Psoas muscle (tissue), 8 donors: ENCODE results near the gene PDE11A. TPM values are rescaled to one million over a fixed set of nuclear protein-coding genes. Genes with fewer than 3 reads are reported as not detected.
A peak's percentile ranks its signal among the peaks of the same experiment; 100 is the strongest.

Experiments
- ATAC-seq, 4 donors: fragments of 200-7000 bp; cut with Tn5 transposase; one replicate each; pipeline ENCODE4 v1.9.1; 2020; ENCODE audit warnings: moderate library complexity in 3 of 4, mild to moderate bottlenecking in 2 of 4
- DNase-seq, 2 donors: peaks; one replicate each; pipeline ENCODE4 v3.0.0-alpha.2; 2020
- H3K27ac ChIP-seq: fragments of 200-600 bp; one replicate; pipeline ENCODE4 v1.8.0; 2022
- H3K27me3 ChIP-seq, 3 donors: fragments of 200-600 bp in 1 of 3; one replicate each; pipeline versions ENCODE4 v1.6.1 to v1.8.0; 2013 to 2022; ENCODE audit warnings: low read length in 2 of 3, mild to moderate bottlenecking in 2 of 3, moderate library complexity in 1 of 3; ENCODE audit not compliant: insufficient read depth in 3 of 3
- H3K36me3 ChIP-seq, 2 donors: fragments of 200-600 bp in 1 of 2; one replicate each; pipeline versions ENCODE4 v1.6.1 to v1.8.0; 2013 to 2022; ENCODE audit warnings: low read depth in 1 of 2, mild to moderate bottlenecking in 1 of 2, moderate library complexity in 1 of 2; ENCODE audit not compliant: insufficient read depth in 1 of 2
- H3K4me1 ChIP-seq: fragments of 200-600 bp; one replicate; pipeline ENCODE4 v1.8.0; 2022
- H3K4me3 ChIP-seq: fragments of 200-600 bp; one replicate; pipeline ENCODE4 v1.8.0; 2022; ENCODE audit warnings: mild to moderate bottlenecking
- H3K9me3 ChIP-seq: fragments of 200-600 bp; one replicate; pipeline ENCODE4 v1.8.0; 2022
- WGBS, 3 donors: extraction: QIAGEN DNeasy Blood & Tissue Kit; methylation state at CpG; one replicate each; pipeline versions ENCODE4 v1.1.6 to v1.1.7; 2013; 5-methylcytosine and 5-hydroxymethylcytosine counted together
- intact Hi-C, 2 donors: fragments of 100-400 bp; cut with DNase I; formaldehyde crosslinking; loops; one replicate each; pipeline versions ENCODE4 v1.11.0 to v1.14.2; 2022
- polyA plus RNA-seq, 3 donors: library from polyadenylated mRNA; stranded (reverse); fragments of 200-250 nt; gene quantifications; one replicate each; pipeline ENCODE4 v1.2.3, GENCODE V29; 2013
- total RNA-seq, 4 donors: library from RNA; stranded (reverse); fragmentation: NEBNext Ultra II Directional in 2 of 4; extraction: Animal tissue kit (Norgen Biotek cat#: 25700) in 2 of 4; gene quantifications; one replicate each; pipeline versions ENCODE4 v1.2.1 to v1.2.4, GENCODE V29; 2021 to 2023
- TF ChIP-seq, protein P1 (sequence below): fragments of 200-600 bp; IDR thresholded peaks from one replicate; pipeline ENCODE4 v1.8.0; 2022; ENCODE audit warnings: antibody characterized with exemption
- donor health status: healthy with polysubstance abuse.
- donor health status: DM: no; HTN: no; CAD: no; lungs with moderate emphysema.
- donor health status: Bipolar disorder and iron deficiency.
- donor health status: healthy.
- donor health status: DM: yes; HTN: yes; CAD: no.
- donor health status: DM: no; HTN: no; CAD: no.
- donor health status: DM: no; HTN: no; CAD: no.
- donor health status: DM: yes; HTN: yes; CAD: no.

The PDE11A gene
- total and polyA plus RNA-seq, 7 donors, result 0.35 to 39.7 (median 2.3) TPM

DNA sequence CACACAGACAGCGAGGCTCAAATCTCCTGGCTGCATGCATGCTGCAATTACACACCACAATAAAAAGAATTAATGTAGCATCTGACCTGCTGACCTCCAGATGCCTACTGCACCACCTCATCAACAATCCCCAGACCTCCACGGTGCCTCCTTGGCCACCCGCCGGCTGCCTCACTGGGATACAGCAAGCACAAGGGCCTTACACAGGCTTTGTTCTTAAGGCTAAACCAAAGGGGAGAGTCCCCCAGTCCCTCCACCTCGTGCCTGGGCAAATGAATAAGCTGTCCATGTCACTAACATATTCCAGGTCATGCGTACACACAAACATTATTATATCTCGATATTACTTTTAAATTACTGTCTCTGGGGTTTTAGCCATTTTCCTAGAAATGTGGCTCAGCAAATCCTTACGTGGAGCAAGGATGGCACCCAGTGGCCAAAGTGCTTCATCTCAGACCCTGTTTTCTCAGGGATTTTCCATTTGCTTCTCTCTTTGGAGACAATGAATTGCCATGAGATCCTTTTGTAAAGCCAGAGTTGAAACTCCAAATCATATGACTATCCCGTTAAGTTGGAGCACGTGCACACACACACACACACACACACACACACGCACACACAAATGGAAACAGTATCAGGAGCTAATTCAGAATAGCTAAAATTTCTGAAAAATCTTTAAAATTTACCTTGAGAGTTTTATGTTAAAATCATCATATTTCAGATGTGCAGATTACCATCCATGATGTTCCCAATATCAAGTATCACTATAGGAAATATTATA lies 313.8 kb downstream of the PDE11A start:
- peak; percentile 12 to 58 for DNase-seq
- no peaks in the 10 kb centered on the region for H3K36me3 ChIP-seq
- intact Hi-C loops, result loop anchor here in 1 of 2 donors (10.0 kb wide), 1 partner anchor 424 kb away; no protein-coding TSS in a partner anchor
- WGBS, 3 donors, result 22 to 27% (median 26%) methylated on average over 11 of the region's 11 CpGs
- no peak overlapping the region for H3K27ac ChIP-seq
- ATAC-seq, result no peak
- H3K9me3 ChIP-seq, result no peaks in the 10 kb centered on the region
- H3K27me3 ChIP-seq, result no peaks in the 10 kb centered on the region
- TF ChIP-seq, protein P1, sequence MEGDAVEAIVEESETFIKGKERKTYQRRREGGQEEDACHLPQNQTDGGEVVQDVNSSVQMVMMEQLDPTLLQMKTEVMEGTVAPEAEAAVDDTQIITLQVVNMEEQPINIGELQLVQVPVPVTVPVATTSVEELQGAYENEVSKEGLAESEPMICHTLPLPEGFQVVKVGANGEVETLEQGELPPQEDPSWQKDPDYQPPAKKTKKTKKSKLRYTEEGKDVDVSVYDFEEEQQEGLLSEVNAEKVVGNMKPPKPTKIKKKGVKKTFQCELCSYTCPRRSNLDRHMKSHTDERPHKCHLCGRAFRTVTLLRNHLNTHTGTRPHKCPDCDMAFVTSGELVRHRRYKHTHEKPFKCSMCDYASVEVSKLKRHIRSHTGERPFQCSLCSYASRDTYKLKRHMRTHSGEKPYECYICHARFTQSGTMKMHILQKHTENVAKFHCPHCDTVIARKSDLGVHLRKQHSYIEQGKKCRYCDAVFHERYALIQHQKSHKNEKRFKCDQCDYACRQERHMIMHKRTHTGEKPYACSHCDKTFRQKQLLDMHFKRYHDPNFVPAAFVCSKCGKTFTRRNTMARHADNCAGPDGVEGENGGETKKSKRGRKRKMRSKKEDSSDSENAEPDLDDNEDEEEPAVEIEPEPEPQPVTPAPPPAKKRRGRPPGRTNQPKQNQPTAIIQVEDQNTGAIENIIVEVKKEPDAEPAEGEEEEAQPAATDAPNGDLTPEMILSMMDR, result peak; percentile 46
- H3K4me1 ChIP-seq, result peaks cover 9% of the 10 kb centered on the region
- H3K4me3 ChIP-seq, result no peak overlapping the region

DNA sequence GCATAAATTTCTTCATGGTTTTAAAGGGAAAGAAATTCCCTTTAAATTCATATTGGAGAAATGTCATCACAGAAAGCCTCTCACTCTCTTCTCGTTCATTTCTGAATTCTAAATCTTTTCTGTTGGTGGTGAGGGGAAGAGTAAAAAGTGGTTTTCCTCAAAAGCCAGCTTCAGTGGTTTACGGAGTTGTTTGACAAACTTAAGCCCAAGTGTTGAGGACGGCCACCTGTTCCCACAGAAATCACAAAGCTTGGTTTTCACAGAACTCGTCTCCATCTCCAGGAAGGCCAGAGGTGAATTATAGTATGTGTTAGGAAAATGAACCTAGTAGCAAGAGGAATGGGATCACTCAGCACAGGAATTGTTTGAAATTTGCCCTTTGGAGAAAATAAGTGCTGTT lies 316.2 kb downstream of the PDE11A start:
- Histone ChIP-seq H3K4me1 (peaks cover 14% of the 10 kb centered on the region), H3K27ac (no peak overlapping the region), H3K36me3 (no peaks in the 10 kb centered on the region), H3K9me3 (no peaks in the 10 kb centered on the region), H3K27me3 (no peaks in the 10 kb centered on the region), H3K4me3 (no peak overlapping the region)
- TF ChIP-seq, protein P1, result no peak
- DNase-seq (no peak), ATAC-seq (no peak)
- intact Hi-C loops, result loop anchor here in 1 of 2 donors (10.0 kb wide), 1 partner anchor 422 kb away; no protein-coding TSS in a partner anchor
- WGBS, 3 donors, result 64 to 79% (median 73%) methylated on average over 4 of the region's 4 CpGs

DNA sequence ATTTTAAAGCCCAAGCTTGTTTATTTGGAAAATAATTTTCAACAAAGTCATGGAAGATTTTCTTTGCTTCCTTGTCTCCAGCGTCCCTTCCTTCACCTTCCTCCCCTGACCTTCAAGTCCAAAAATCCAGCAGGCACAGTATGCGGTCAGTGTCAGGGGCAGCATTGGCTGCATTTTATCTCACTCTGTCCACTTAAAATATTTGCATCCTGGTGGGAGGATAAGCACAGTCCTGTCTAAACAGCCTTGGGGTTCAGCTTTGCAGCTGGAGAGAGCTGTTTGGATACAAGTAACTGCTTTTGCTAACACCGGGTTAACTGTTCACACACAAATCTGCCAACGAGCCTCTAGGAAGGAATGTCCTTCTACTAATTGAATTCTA lies 318.1 kb downstream of the PDE11A start:
- Histone ChIP-seq H3K27ac (peak overlapping the region; percentile 42), H3K4me1 (peaks cover 14% of the 10 kb centered on the region), H3K9me3 (no peaks in the 10 kb centered on the region), H3K36me3 (no peaks in the 10 kb centered on the region), H3K27me3 (no peaks in the 10 kb centered on the region), H3K4me3 (no peak overlapping the region)
- no peak for DNase-seq
- WGBS, 3 donors, result 22 to 37% (median 27%) methylated on average over 4 of the region's 4 CpGs
- intact Hi-C loops, result loop anchor here in 1 of 2 donors (10.0 kb wide), 1 partner anchor 420 kb away; no protein-coding TSS in a partner anchor
- no peak for ATAC-seq
- TF ChIP-seq, protein P1, result no peak

DNA sequence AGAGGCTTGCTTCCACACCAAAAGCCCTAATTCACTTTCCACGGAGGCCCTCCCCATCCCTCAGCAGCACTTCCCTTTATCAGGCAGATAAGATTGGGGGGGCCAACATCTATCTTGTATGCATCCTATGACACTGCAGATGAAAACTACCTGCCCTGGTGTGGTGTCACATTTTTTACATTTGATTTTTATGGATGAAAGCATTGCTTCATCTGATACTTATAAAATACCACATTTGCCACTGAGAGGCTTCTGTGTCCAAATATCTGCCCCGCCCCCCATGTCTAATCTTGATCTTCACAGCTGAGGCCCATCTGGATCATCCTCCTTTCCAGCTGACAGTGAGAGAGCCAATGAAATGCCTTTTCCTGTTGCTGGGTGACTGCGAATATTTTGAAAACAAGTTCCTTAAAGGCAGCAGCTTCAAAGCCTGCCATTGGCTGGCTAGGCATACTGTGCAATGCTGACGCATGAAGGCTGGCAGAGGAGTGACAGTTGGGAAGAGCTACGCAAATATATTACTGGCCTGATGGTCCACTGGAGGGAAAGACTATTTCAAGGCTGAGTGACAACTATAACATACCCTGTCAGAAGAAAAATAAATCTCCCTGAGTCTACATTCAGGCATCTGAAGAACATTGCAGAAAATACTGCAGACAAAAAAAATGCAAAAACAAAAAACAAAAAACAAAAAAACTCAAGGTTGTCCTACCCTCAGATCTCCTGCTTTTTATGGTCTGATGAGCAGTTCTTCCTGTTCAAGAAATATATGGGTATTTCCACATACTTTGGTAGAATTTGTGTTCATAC lies 318.7 kb downstream of the PDE11A start:
- TF ChIP-seq, protein P1, result no peak
- no peaks in the 10 kb centered on the region for H3K27me3 ChIP-seq
- DNase-seq, result peak; percentile 67 to 85
- H3K4me3 ChIP-seq, result no peak overlapping the region
- ATAC-seq, result peak; percentile 93 to 99 (median 96)
- no peaks in the 10 kb centered on the region for H3K9me3 ChIP-seq
- no peaks in the 10 kb centered on the region for H3K36me3 ChIP-seq
- 11 to 12% (median 12%) methylated on average over 5 of the region's 5 CpGs for WGBS, 3 donors
- peak overlapping the region; percentile 42 for H3K27ac ChIP-seq
- peaks cover 14% of the 10 kb centered on the region for H3K4me1 ChIP-seq
- intact Hi-C loops, result loop anchor here in 1 of 2 donors (10.0 kb wide), 1 partner anchor 419 kb away; no protein-coding TSS in a partner anchor
